ENCODE results near the gene ANKS6.

The ANKS6 gene

DNA sequence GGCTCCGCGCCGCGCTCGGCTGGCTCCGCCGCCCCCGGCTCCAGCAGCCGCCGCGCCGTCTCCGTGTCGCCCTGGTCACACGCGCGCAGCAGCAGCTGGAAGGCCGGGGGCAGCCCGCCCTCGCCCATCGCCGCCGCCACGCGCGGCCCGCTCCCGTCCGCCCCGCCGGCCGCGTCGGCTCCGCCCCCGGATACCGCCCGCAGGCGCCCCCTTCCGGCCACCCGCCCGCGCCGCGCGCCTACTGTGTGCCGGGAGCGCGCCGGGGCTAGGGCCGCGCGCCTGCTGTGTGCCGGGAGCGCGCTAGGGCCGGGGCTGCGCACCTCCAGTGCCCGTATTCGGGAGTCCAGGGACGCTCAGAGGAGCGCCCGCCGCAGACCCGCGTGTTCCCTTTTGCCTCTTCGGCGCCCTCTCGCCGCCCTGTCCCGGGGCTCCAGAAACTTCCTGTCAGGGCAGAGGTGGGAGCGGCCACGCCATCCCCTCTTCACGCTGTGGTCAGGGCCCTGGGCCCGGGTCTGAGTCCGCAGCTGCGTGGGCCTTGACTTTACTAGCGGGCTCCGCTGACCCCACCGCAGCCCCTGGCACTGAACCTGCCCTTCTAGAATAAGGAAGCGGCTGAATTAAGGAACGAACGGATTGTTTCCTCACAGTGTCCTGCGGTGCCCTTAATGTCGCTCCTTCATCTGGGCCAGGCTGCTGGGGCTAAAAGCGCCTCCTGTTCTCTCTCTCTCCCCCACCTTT, at the start of gene ANKS6:
Gene ANKS6 (minus strand): TSS at position 192 of the 738 bp plus-strand sequence. CDS start 64 bp downstream, at position 128.
- DNase-seq: peak; percentile 39

DNA sequence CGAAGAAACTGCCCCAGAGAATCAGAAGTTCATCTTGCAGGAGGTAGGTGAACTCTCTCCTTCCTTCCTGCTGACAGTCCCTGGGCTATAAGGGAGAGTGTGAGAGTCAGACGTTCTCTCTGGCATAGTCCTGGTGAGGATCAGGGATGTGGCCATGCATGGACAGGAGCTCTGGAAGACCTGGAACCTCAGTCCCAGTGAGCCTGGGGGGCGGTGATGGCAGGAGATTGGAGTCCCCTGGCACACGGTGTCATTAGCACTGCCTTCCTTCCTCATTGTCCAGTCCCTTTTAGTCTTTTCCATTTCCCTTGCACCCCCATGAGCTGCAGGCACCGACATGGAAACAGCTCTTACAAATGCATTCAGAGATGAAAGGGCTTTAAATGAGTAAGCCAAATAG, 49.7 kb upstream of the ANKS6 start:
- DNase-seq: no peak

DNA sequence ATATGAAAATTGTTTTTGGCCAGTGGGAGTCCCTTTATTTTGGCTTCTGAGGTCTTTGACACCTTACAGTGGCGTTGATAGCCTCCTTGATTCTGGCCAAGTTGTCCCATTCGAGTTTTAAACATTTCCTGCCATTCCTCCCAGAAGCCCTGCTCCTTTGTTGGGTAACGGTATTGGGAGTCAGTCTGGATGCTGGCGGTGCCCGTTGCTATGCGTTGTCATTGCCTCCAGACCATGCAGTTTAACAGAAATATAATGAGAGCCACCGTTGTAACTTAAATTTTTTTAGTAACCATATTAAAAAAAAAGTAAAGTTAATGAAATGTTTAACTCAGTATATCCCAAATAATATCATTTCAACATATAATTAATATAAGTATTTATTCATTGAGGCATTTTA, 46.2 kb upstream of the ANKS6 start:
- DNase-seq: no peak

DNA sequence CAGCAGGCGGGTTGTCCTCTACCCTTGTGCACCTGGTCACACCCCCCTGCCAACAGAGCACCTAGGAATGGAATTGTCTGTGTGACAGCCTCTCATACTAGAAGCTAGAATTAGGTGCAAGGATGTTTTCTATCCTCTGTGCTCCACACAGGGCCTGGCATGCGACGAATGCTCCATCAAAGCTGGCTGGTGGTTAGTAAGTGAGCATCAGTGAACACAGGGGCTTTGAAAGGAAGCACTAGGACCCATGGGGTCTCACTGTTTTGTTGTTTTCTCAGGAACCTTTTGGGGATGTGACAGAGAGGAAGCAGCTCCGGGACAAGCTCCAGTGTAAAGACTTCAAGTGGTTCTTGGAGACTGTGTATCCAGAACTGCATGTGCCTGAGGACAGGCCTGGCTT, 43.4 kb upstream of the ANKS6 start:
- DNase-seq: no peak

DNA sequence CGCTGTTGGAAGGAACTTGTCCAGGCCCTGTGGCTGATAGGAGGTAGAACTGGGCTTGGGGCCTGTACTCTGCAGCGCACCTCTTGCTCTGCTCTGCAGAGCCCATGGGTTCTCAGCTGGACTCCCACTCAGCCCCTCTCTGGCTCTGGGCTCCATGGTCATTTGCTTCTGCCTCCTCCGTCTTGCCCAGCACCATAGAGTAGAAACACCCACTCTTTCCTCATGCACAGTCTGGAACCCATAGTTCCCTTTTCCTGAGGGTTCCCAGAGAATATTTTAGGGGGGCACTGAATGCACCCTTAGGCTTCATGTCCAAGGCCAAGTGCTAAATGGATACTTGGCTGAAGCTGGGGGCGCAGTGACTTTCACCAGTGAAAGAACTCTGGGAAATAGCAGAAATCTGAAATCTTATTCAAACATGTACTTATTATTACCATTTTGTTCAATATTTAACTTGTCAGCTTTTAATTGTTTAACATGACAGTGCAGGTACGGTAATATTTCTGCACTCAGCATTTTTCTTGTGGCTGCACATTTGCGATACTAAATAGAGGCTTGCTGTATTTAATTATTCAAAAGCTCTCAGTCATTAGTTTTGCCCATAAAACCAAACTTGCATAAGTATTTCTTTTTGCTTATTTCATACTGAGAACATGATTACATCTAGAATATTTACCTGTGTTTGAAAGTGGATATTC, 42.7 kb upstream of the ANKS6 start:
- DNase-seq: no peak

DNA sequence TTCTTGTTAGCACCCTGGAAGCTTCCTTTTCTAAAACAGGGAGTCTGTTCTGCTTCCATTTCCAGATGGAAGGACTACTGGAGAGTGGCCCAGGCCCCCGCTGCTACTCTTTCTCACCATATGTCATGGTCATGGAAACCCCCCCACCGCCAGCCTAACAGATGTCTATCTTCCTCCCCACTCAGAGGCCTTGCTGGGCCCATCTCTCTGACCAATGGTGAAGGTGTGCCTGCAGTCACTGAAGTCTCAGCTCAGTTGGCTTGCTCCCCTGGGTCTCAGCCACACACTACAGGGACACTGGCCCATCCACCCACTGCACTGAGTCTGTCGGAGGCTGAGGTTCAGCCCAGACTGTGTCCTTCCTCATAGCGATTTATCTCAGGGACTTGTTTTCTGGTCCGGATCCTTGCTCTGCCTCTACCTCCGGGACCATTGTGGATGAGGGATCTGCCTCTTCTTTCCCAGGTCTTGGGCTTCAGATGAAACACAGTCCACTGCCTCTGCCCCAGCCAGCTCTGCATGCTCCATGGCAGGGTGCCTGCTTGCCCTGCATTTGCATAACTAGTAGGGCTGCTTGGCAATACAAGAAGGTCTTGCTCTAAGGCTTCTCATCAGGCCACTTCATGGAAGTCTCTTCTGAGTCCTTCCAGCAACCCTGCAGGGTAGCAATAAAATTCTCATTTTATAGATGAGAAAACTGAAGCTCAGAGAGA, 42.0 kb upstream of the ANKS6 start:
- no peak for DNase-seq

DNA sequence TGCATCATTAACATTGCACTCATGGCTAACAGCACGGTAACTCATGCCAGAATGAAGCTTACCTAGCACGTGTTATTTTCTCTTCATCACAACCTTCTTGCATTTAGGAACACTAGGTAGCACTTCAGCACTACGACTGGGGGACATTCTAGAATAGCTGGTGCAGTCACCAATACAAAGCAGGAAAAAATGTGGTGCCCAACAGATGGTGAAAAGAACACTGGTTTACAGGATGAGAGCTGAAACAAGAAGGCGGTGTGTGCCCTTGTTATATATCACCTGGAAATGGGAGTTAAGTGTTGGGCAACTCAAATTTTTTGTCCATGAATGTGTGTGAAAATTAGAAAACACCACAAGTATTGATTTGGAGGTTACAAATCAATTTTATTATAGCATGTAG, 41.2 kb upstream of the ANKS6 start:
- no peak for DNase-seq

DNA sequence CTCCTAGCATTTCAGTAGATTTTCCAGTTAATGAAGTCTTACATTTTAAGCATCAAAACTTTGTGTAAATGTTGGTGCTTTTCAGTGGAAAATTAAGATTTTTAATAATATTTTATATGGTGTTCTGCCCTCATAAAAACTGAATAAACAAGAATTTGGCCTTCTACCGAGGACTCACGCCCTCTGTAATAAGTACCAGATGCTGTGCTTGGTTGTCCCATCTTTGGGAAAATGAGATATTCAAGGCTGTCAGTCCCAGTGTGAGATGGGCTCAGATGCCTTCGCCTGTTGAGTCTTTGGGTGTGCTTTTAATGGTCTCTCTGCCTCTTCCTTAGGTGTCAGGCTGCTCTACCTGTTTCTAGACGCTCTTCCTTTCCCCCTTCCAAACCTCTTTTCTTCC, 39.9 kb upstream of the ANKS6 start:
- no peak for DNase-seq

DNA sequence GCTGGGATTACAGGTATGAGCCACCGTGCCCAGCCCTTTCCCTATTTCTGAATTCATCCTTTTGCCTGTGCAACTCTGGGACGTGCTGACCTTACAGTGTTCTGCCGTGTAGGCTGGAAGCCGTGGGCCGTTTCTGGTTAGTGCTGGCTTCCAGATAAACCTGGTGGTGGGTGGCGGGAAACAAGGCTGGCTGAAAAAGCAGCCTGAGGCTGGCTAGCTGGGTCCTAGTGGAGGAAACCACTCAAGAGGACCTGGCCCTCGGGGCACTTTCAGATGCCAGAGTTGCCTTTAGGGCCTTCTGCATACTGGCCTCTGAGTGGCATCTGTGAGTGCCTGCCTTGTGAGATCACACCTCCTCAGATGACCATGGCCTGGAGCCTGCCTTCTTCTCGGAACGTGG, 38.0 kb upstream of the ANKS6 start:
- DNase-seq: no peak

DNA sequence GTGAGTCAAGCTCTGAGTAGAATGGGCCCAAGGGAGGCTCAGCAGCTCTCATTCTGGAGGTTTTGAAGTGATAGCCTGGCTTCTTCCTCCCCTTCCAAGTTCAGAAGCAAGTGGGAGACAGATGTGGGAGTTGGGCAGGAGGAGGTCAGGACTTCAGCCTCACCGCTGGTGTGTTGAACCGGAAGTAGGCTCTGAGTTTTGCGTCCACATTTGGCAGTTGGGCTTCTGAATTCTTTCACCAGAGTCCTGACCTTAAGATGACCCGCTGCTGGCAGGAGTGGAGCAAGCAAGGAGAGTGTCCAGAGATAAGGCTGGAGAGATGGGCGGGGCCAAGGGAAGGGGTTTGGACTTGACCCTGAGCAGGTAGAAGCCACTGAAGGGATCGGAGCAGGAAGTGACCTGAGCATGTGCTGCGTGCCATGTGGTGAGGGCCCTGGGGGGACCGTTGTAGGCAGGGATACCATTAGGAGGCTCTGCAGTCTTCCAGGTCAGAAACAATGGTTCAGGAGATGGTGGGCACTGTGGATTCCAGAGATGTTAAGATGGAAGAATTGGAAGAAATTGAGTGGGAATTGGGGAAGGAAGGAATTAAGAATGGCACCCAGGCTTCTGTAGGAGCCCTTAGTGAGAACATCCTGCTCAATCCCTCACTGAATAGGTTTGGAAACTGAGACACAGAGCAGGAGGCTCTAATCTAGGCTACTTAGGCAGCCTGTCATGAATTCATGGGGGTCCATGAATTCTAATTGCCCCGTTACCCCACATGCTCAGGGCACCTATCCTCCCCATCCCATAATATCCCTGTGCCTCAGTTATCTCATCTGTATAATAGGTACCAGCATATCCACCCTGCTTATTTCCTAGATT, 37.0 kb upstream of the ANKS6 start:
- no peak for DNase-seq

DNA sequence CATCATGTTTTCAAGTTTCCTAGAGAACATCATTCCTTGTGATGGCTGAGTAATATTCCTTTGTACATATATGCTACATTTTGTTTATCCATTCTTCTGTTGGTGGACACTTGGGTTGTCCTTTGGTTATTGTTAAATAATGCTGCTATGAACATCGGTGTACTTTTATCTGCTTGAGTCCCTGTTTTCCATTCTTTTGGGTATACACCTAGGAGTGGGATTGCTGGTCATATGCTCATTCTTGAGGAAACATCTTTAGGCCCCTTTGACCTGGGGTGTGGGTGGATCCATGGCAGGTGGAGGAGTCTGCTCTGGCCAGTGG, 36.4 kb upstream of the ANKS6 start:
- no peak for DNase-seq

DNA sequence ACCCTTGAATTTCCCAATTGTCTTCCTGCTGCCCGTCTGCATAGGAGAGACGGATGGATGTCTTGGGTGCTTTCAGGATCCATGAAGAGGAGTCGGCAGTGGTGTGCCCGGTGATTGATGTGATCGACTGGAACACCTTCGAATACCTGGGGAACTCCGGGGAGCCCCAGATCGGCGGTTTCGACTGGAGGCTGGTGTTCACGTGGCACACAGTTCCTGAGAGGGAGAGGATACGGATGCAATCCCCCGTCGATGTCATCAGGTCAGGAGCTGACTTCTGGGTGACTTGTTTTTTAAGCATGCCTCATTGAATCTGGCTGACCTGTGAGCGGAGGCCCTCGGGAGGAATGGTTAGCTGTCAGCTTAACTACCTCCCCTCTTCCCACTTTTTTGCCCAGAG, 35.3 kb upstream of the ANKS6 start:
- no peak for DNase-seq

DNA sequence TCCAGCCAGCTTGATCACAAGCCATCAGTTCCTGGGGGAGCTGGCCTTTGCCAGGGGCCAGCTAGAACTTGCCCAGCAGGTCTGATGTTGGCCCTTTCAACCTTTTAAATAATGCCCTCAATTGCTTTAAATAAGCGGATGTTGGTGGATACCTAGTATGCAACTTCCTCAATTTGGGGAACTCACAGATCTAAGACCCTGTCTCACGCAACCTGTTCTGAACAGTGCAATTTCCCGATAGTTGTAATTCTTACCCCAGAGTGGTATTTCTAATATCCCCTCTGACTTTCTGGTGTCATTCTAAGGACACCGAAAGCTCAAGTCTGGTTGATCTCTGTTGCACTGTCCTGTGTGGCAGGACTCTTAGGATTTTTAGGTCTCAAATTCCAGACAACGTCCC, 34.2 kb upstream of the ANKS6 start:
- no peak for DNase-seq

DNA sequence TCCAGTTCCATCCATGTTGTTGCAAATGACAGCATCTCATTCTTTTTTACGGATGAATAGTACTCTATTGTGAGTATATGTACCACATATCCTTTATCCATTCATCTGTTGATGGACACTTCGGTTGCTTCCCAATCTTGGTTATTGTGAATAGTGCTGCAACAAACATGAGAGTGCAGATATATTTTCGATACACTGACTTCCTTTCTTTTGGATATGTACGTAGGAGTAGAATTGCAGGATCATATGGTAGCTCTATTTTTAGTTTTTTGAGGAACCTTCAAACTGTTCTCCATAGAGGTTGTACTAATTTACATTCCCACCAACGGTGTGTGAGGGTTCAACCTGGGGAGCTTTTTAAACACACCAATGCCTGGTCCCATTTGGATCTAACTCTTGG, 33.4 kb upstream of the ANKS6 start:
- no peak for DNase-seq

DNA sequence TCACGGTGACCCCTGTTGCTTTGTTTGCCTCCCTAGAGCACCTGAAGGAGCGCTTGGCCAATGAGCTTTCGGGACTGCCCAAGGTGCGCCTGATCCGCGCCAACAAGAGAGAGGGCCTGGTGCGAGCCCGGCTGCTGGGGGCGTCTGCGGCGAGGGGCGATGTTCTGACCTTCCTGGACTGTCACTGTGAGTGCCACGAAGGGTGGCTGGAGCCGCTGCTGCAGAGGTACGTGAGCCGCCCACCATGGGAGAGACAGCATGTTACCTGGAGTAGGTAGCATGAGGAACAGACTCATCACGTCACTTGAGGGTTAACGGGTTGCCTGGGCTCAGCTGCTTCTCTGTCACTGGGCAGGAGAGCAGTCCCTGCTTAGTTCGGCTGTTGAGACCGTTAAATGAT, 30.4 kb upstream of the ANKS6 start:
- DNase-seq: no peak

DNA sequence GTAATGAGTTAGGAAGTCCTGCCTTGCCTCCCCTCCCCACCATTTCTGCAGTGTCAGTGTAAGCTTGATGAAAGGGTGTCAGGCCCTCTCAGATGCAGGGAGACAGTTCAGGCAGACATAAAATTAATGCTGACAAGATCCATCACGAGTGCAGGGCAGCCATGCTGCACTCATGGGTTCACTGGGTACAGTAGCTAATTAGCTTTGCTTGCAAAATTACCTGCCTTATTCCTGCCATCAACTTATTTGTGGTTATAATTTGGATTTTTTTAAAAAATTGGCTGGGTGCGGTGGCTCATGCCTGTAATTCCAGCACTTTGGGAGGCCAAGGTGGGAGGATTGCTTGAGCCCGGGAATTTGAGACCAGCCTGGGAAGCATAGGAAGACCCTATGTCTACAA, 29.1 kb upstream of the ANKS6 start:
- DNase-seq: no peak

DNA sequence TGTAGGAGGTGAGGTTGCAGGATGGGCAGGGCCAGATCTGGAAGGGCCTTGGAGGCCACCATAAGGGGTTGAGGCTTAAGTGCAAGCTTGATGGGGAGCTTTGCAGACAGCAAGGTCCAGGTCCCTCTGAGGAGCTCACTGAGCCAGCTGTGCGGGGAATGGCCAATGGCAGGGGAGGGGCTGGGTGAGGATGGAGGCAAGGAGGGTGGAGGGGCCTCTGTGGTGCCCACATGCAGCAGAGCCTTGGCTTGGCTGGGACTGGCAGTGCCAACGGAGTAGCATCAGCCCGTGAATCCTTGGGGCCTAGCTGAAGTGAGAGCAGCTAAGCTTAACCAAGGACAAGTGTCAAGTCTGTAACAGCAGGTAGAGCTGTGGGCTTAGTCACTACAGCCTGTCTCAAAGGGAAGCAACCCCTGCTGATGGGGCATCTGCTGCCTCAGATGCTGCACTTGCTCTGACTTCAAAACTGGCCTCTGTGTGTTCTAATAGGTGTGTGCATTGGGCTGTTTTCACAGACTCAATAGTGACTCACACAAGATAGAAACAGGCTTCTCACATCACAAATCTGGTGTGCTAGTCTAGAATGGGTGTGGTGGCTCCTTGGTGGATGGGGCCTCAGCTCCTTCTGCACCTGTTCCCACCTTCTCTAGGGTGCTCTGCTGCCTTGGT, 27.4 kb upstream of the ANKS6 start:
- no peak for DNase-seq

DNA sequence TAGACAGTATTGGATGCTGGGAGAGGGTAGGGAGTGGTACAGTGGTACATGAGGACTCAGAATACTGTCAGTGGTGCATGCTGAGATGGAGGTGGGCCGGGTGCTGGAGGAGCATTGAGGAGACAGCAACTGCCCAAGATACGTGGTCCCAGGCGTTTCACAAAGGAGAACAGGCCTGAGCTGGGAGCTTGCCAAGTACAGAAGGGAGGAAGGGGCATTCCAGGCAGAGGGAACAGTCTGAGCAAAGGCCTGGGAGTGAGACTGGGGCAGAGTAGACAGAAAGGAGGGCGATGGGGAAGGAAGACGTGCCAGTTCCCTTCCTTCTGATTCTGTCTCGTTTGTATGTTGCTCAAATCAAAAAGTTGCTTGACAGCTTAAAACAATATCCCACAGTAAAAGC, 26.3 kb upstream of the ANKS6 start:
- DNase-seq: no peak

DNA sequence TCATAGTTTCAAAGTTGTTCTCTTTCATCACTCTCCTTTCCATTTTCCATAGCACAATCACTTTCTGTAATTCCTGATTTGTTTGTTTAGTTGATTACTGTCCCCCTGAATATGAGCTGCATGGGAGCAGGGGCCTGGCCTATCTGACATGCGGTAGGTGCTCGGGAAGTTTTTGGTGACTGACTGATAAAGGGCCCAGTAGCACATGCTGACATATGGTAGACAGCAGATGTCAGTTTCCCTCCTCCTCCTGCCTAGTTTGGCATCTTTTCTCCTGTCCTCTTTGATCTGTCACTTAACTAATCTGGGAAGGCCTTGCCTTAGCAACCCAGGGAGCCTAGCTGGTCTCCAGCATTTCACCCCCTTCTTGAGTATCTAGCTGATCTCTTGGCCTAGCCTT, 25.5 kb upstream of the ANKS6 start:
- no peak for DNase-seq

DNA sequence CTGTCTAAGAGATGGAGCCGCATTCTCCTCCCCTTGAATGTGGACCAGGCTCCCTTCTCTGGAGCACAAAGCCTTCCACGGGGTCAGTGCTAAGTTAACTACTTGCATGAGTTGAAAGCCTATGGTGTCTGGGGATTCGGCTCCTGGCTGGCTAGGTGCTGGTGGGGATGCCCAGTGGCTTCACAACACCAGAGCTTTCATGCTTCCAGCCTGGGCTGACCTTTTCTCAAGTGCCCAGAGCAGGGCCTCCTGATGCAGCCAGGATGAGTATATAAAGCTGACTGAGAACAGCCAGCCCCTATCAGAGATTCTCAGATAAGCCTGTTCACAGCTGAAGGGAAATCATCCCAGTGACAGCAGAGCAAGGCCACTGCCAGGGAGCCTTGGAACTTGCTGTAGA, 22.9 kb upstream of the ANKS6 start:
- DNase-seq: no peak

DNA sequence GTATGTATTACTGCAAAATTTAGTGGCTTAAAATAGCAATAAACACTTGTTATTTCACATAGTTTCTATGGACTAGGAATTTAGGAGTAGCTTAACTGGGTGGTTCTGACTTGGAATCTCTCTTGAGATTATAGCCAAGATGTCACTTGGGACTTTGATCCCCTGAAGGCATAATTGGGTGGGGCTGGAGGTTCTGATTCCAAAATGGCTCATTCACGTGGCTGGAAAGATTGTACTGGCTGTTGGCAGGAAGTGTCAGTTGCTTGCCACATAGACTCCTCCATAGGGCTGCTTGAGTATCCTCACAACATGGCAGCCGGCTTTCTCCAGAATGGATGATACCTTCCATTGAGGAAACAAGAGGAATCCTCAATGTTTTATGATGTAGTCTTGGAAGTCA, 22.4 kb upstream of the ANKS6 start:
- no peak for DNase-seq

DNA sequence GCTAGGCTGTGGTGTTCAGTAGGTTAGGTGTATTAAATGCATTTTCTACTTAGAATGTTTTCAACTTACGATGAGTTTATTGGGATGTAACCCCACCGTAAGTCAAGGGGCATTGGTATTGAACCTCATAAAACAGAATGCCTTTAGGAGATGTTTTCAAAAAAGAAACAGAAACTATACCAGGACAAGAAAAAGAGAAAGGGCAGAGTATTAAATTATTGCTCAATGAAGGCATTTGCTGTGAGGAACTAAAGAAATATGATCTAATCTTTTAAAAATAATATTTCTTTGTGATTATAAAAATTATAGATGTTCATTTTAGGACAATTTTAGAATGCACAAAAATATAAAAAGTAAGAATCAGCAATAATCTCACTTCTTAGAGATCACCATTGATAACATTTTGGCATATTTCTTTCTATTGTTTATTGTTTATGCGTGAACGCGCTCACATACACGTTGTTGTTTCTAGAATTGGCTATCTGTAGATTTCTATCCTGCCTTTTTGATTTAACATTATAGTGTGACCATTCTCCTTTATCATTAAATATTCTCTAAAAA, 19.1 kb upstream of the ANKS6 start:
- no peak for DNase-seq
